HG03575 (cell line): ENCODE results near the gene AMBRA1.

Experiments
- ATAC-seq: cut with Tn5 transposase; IDR thresholded peaks from one replicate; pipeline ENCODE4 v1.9.1; 2021; ENCODE audit not compliant: unreplicated experiment, insufficient number of reproducible peaks, low FRiP score; ENCODE audit errors: extremely low read depth

The AMBRA1 gene

GRCh38 chr11:46491661-46492330 is 102.0 kb downstream of the AMBRA1 start:
- no peak for ATAC-seq

- ATAC-seq: no peak
Measured at GRCh38 chr11:46490666-46491065, 103.2 kb downstream of the AMBRA1 start.

- ATAC-seq: no peak
Measured at GRCh38 chr11:46489656-46490560, 103.9 kb downstream of the AMBRA1 start.

- ATAC-seq: no peak
Measured at GRCh38 chr11:46485856-46486443, 107.9 kb downstream of the AMBRA1 start.

GRCh38 chr11:46484101-46484500 is 109.7 kb downstream of the AMBRA1 start:
- no peak for ATAC-seq

- ATAC-seq: no peak
Measured at GRCh38 chr11:46480909-46481308, 112.9 kb downstream of the AMBRA1 start.

GRCh38 chr11:46480166-46480726 is 113.6 kb downstream of the AMBRA1 start:
- ATAC-seq: no peak

GRCh38 chr11:46479601-46480000 is 114.2 kb downstream of the AMBRA1 start:
- ATAC-seq: no peak

- no peak for ATAC-seq
Measured at GRCh38 chr11:46478196-46478595, 115.6 kb downstream of the AMBRA1 start.

GRCh38 chr11:46477136-46477535 is 116.7 kb downstream of the AMBRA1 start:
- ATAC-seq: no peak

- ATAC-seq: no peak
Measured at GRCh38 chr11:46475926-46476545, 117.8 kb downstream of the AMBRA1 start.

- ATAC-seq: no peak
Measured at GRCh38 chr11:46475051-46475925, 118.5 kb downstream of the AMBRA1 start.

GRCh38 chr11:46472662-46472994 is 121.2 kb downstream of the AMBRA1 start:
- no peak for ATAC-seq

- ATAC-seq: no peak
Measured at GRCh38 chr11:46471943-46472661, 121.7 kb downstream of the AMBRA1 start.

- ATAC-seq: no peak
Measured at GRCh38 chr11:46469926-46470325, 123.9 kb downstream of the AMBRA1 start.

GRCh38 chr11:46465683-46466082 is 128.1 kb downstream of the AMBRA1 start:
- no peak for ATAC-seq

GRCh38 chr11:46463701-46464421 is 130.0 kb downstream of the AMBRA1 start:
- no peak for ATAC-seq
